Chondrocyte (in vitro differentiated cells): ENCODE data around the gene FRS2. TPM values are rescaled to one million over a fixed set of nuclear protein-coding genes. Genes with fewer than 3 reads are reported as not detected.

ENCODE experiments used
- DNase-seq: peaks from one replicate; pipeline ENCODE4 v3.0.0; 2021; ENCODE audit warnings: mixed read lengths, low spot score
- H3K27ac Mint-ChIP-seq: one replicate; pipeline ENCODE4 v1.8.0; 2021; ENCODE audit warnings: mild to moderate bottlenecking, moderate library complexity, mixed read lengths; ENCODE audit not compliant: unreplicated experiment
- H3K27me3 Mint-ChIP-seq: 2 replicates; pipeline ENCODE4 v1.8.0; 2021; ENCODE audit warnings: low read depth, mixed read lengths
- H3K36me3 Mint-ChIP-seq: 2 replicates; pipeline ENCODE4 v1.8.0; 2021; ENCODE audit warnings: low read depth, mixed read lengths
- H3K4me1 Mint-ChIP-seq: 2 replicates; pipeline ENCODE4 v1.8.0; 2021; ENCODE audit warnings: low read depth, mild to moderate bottlenecking, mixed read lengths
- H3K4me3 Mint-ChIP-seq: one replicate; pipeline ENCODE4 v1.8.0; 2021; ENCODE audit warnings: mild to moderate bottlenecking, moderate library complexity, mixed read lengths; ENCODE audit not compliant: unreplicated experiment
- H3K9me3 Mint-ChIP-seq: 2 replicates; pipeline ENCODE4 v1.8.0; 2021; ENCODE audit warnings: low read depth, mixed read lengths
- total RNA-seq: library from RNA; stranded (reverse); gene quantifications from 3 replicates; pipeline ENCODE4 v1.2.1, GENCODE V29; 2021
- TF ChIP-seq, protein P1 (sequence below): fragments of 200-600 bp; sonication (generic); IDR thresholded peaks from 2 replicates; pipeline ENCODE4 v1.5.0; 2021; ENCODE audit warnings: antibody characterized with exemption, mild to moderate bottlenecking, moderate library complexity

Gene FRS2
- total RNA-seq, 1 donor from 2014 or later: 46.9 TPM

DNA sequence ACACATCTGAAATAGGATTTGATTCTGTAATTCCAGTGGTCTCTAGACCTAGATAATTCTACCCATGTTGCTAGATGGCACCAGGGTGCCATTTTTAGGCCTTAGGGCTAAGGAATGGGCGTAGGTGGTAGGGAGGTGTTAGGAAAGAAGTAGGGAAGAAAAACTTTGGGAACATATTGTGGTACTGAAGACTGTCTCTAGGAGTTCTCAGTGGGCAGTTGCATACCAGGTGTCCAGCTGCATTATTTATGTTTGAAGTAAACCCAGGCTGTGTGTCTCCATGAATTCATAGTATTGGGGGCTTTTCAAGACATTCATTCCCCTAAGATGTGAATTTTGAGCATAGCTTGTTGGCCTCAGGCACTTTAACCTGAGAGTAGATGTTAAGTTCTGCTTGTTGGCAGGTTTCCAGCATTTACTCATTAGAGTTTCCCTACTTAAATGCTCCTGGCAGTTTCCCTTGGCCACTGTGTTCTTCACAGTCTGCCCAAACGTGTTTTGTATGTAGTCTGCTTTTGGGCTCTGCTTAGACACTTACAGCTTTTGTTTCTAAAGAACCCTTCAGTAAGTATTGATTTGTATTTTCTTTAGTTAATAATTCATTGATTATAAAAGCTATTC is 83.5 kb downstream of the FRS2 start:
- peaks cover 2% of the 10 kb centered on the region for H3K36me3 Mint-ChIP-seq
- TF ChIP-seq, protein P1, sequence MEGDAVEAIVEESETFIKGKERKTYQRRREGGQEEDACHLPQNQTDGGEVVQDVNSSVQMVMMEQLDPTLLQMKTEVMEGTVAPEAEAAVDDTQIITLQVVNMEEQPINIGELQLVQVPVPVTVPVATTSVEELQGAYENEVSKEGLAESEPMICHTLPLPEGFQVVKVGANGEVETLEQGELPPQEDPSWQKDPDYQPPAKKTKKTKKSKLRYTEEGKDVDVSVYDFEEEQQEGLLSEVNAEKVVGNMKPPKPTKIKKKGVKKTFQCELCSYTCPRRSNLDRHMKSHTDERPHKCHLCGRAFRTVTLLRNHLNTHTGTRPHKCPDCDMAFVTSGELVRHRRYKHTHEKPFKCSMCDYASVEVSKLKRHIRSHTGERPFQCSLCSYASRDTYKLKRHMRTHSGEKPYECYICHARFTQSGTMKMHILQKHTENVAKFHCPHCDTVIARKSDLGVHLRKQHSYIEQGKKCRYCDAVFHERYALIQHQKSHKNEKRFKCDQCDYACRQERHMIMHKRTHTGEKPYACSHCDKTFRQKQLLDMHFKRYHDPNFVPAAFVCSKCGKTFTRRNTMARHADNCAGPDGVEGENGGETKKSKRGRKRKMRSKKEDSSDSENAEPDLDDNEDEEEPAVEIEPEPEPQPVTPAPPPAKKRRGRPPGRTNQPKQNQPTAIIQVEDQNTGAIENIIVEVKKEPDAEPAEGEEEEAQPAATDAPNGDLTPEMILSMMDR: no peak
- no peaks in the 10 kb centered on the region for H3K9me3 Mint-ChIP-seq
- peak overlapping the region; percentile 49 for H3K27ac Mint-ChIP-seq
- peaks cover 41% of the 10 kb centered on the region for H3K4me1 Mint-ChIP-seq
- no peak overlapping the region for H3K4me3 Mint-ChIP-seq
- no peak for DNase-seq
- H3K27me3 Mint-ChIP-seq: no peaks in the 10 kb centered on the region

DNA sequence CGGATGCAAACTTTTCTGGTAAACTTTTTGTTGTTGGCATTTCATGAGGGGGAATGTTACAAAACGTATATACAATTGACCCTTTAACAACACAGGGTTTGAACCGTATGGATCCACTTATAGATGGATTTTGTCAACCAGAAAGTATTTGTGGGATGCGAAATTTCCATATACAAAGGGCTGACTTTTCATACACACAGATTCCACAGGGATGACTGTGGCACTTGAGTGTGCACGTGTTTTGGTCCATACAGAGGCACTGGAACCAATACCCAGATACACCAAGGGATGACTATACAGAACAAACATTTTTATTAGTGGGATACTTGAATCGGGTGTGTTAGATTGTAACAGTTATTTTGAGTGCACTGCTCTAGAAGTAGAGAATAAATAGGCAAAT is 85.3 kb downstream of the FRS2 start:
- Mint-ChIP-seq H3K4me3 (no peak overlapping the region), H3K4me1 (peaks cover 42% of the 10 kb centered on the region), H3K9me3 (no peaks in the 10 kb centered on the region), H3K36me3 (no peaks in the 10 kb centered on the region), H3K27ac (peak overlapping the region; percentile 80), H3K27me3 (no peaks in the 10 kb centered on the region)
- DNase-seq: no peak
- TF ChIP-seq, protein P1: no peak

DNA sequence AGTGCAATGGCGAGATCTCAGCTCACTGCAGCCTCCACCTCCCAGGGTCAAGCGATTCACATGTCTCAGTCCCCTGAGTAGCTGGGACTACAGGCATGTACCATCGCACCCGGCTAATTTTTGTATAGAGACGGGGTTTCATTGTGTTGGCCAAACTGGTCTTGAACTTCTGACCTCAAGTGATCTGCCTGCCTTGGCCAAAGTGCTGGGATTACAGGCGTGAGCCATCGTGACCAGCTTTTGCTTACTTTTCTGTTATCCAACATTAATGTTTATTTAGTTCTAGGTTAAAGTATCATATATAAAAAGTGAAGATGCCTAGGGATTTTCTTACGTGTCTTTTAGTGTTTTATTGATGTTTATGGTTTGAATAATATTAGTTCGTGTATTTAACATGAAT is 86.2 kb downstream of the FRS2 start:
- Mint-ChIP-seq H3K27ac (peak overlapping the region; percentile 59), H3K9me3 (no peaks in the 10 kb centered on the region), H3K36me3 (no peaks in the 10 kb centered on the region), H3K4me1 (peaks cover 42% of the 10 kb centered on the region), H3K27me3 (no peaks in the 10 kb centered on the region), H3K4me3 (no peak overlapping the region)
- TF ChIP-seq, protein P1: no peak
- no peak for DNase-seq

DNA sequence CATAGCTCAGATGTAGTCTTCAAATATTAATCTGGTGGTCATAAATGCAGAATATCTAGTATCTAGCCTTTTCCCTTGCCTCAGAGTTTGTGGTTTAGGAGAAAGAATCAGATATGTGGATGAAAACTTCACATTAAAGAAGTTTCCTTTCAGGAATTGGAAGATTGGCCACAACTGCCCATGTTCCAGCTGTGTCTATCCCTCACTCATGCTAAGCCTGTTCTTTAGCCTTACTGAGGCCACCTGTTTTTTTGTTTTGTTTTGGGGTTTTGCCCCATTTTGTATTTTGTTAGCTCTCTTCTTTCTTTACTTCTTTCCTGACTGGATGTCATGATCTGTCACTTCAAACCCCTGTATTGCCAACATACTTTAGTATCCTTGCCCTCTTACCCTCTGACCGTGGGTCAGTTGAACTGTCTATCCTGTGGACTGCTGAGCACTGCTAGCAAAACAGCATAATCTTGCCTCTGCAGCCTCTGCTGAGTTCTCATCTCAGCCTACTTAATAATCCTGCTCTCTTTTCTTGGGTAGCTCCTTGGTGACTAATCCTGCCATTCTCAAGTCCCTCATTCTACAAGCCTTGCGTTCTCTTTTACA is 93.1 kb downstream of the FRS2 start:
- Mint-ChIP-seq H3K4me3 (no peak overlapping the region), H3K27me3 (no peaks in the 10 kb centered on the region), H3K9me3 (no peaks in the 10 kb centered on the region), H3K27ac (no peak overlapping the region), H3K4me1 (peaks cover 14% of the 10 kb centered on the region), H3K36me3 (peaks cover 6% of the 10 kb centered on the region)
- TF ChIP-seq, protein P1: no peak
- no peak for DNase-seq

DNA sequence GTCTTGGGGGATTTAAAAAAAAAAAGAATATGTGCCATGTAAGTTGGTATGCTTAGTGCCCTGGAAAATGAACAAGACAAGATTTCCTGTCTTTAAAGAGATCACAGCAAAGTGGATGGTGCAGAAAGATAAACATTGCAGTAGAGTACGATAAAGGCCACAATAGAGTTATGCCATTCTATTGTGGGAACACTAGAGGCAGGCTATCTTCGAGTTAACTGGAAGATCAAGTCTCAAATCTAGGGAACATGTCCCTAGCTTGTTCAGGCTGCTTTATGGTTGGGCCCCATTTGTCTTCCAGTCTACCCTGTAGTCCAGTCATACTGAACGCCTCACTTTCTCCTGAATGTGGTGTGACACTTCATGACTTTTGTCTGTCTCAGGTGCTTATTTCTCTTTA is 96.4 kb downstream of the FRS2 start:
- DNase-seq: no peak
- TF ChIP-seq, protein P1: peak; percentile 22

More for the DNA sequence above, 96.4 kb downstream of the FRS2 start:
- no peaks in the 10 kb centered on the region for H3K9me3 Mint-ChIP-seq
- H3K4me3 Mint-ChIP-seq: no peak overlapping the region
- H3K4me1 Mint-ChIP-seq: peaks cover 24% of the 10 kb centered on the region
- H3K27me3 Mint-ChIP-seq: no peaks in the 10 kb centered on the region
- H3K36me3 Mint-ChIP-seq: peaks cover 11% of the 10 kb centered on the region
- H3K27ac Mint-ChIP-seq: no peak overlapping the region
